Neural cell (in vitro differentiated cells): Measurements from ENCODE around the gene PAMR1.

ENCODE experiments used
- EP300 ChIP-seq: fragments of 450-650 bp; conservative IDR thresholded peaks from 2 replicates; pipeline ENCODE4 v1.6.1; 2014; ENCODE audit warnings: antibody characterized with exemption, mild to moderate bottlenecking, moderate library complexity; ENCODE audit not compliant: poor library complexity, severe bottlenecking
- EZH2 ChIP-seq: fragments of 200-600, 300-800 bp; shearing (Covaris generic), sonication (generic); IDR thresholded peaks from 2 replicates; pipeline ENCODE4 v1.6.1; 2014; ENCODE audit warnings: antibody characterized with exemption, low read length, borderline replicate concordance, mild to moderate bottlenecking; ENCODE audit not compliant: insufficient read depth, poor library complexity, severe bottlenecking
- MXI1 ChIP-seq: fragments of 450-650 bp; conservative IDR thresholded peaks from 2 replicates; pipeline ENCODE4 v1.6.1; 2014; ENCODE audit warnings: antibody characterized with exemption, mild to moderate bottlenecking; ENCODE audit not compliant: poor library complexity, severe bottlenecking
- POLR2AphosphoS5 ChIP-seq: IDR thresholded peaks from 2 replicates; pipeline ENCODE4 v1.6.1; 2012
- RAD21 ChIP-seq: fragments of 450-650 bp; conservative IDR thresholded peaks from 2 replicates; pipeline ENCODE4 v1.6.1; 2014; ENCODE audit warnings: antibody characterized with exemption, mild to moderate bottlenecking, moderate library complexity
- TF ChIP-seq, protein P1 (sequence below): fragments of 450-650 bp; IDR thresholded peaks from 2 replicates; pipeline ENCODE4 v1.5.1; 2014; ENCODE audit warnings: antibody characterized with exemption, mild to moderate bottlenecking, moderate library complexity; ENCODE audit not compliant: poor library complexity, severe bottlenecking

DNA sequence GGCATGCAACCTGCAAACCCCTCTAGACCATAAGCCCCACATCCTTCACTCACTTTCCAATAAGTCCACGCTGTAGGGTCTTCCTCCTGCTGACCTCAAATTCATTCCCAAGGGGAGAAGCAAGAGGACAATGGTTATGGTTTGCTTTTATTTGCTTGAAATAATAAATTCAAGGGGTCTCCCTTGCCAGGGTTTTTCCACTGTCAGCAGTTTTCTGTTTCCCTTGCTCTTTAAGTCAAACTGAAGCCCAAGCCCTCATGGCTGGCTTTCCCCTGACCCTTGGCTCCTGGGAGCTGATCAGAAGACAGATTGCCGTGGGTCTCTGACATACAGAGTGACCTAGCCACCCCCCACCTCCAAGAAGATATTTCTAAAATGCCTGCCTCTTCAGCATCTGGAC, 109.9 kb downstream of the PAMR1 start:
- TF ChIP-seq EZH2 (no peak), POLR2AphosphoS5 (no peak), MXI1 (no peak), EP300 (no peak), RAD21 (no peak)
- TF ChIP-seq, protein P1, sequence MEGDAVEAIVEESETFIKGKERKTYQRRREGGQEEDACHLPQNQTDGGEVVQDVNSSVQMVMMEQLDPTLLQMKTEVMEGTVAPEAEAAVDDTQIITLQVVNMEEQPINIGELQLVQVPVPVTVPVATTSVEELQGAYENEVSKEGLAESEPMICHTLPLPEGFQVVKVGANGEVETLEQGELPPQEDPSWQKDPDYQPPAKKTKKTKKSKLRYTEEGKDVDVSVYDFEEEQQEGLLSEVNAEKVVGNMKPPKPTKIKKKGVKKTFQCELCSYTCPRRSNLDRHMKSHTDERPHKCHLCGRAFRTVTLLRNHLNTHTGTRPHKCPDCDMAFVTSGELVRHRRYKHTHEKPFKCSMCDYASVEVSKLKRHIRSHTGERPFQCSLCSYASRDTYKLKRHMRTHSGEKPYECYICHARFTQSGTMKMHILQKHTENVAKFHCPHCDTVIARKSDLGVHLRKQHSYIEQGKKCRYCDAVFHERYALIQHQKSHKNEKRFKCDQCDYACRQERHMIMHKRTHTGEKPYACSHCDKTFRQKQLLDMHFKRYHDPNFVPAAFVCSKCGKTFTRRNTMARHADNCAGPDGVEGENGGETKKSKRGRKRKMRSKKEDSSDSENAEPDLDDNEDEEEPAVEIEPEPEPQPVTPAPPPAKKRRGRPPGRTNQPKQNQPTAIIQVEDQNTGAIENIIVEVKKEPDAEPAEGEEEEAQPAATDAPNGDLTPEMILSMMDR: no peak
